Right cardiac atrium (tissue), 5 donors: ENCODE results near the gene SP100. TPM values are rescaled to one million over a fixed set of nuclear protein-coding genes. Genes with fewer than 3 reads are reported as not detected.

Experiments used
- ATAC-seq, 2 donors: fragments of 200-7000 bp; cut with Tn5 transposase; one replicate each; pipeline versions ENCODE4 v1.8.0 to v1.9.1; 2020; ENCODE audit warnings: moderate library complexity in 2 of 2, mild to moderate bottlenecking in 1 of 2
- DNase-seq, 3 donors: peaks; one replicate each; pipeline ENCODE4 v3.0.0-alpha.2; 2020
- H3K27ac ChIP-seq: one replicate; pipeline ENCODE4 v1.5.1; 2013; ENCODE audit warnings: mild to moderate bottlenecking, low read length, control low read depth, moderate library complexity
- H3K27me3 ChIP-seq: one replicate; pipeline ENCODE4 v1.6.1; 2013; ENCODE audit not compliant: control insufficient read depth, insufficient read depth
- H3K4me1 ChIP-seq: one replicate; pipeline ENCODE4 v1.6.1; 2013; ENCODE audit warnings: low read length; ENCODE audit not compliant: control insufficient read depth, insufficient read depth
- H3K4me3 ChIP-seq: one replicate; pipeline ENCODE4 v1.5.1; 2013; ENCODE audit warnings: low read length, control low read depth
- H3K9me3 ChIP-seq: one replicate; pipeline ENCODE4 v1.6.1; 2013; ENCODE audit warnings: low read length; ENCODE audit not compliant: control insufficient read depth
- WGBS: extraction: QIAGEN DNeasy Blood & Tissue Kit; methylation state at CpG from one replicate; pipeline ENCODE4 v1.1.7; 2013; 5-methylcytosine and 5-hydroxymethylcytosine counted together
- intact Hi-C, 4 donors: fragments of 100-400 bp; cut with DNase I; formaldehyde crosslinking; loops; one replicate each; pipeline versions ENCODE4 v1.11.0 to v1.14.0; 2022 to 2023
- polyA plus RNA-seq: library from polyadenylated mRNA; stranded (reverse); fragments of 200-250 nt; gene quantifications from one replicate; pipeline ENCODE4 v1.2.3, GENCODE V29; 2013
- total RNA-seq, 4 donors: library from RNA; stranded (reverse); fragmentation: NEBNext Ultra II Directional; extraction: Animal tissue kit (Norgen Biotek cat#: 25700); gene quantifications; one replicate each; pipeline ENCODE4 v1.2.1, GENCODE V29; 2021
- donor health status: healthy with polysubstance abuse.
- donor health status: DM: no; HTN: yes; CAD: no.
- donor health status: DM: no; HTN: no; CAD: no.
- donor health status: DM: no; HTN: yes; CAD: no; lungs with severe emphysema.
- donor health status: DM: yes; HTN: yes; CAD: no.

Gene SP100
- total and polyA plus RNA-seq, 5 donors = 64.5 to 88.3 (median 72.1) TPM

- no peak for ATAC-seq
- Histone ChIP-seq H3K9me3 (no peaks in the 10 kb centered on the region), H3K27me3 (no peaks in the 10 kb centered on the region), H3K4me1 (no peaks in the 10 kb centered on the region), H3K4me3 (no peak overlapping the region), H3K27ac (no peak overlapping the region)
- 95% methylated on average over 7 of the region's 7 CpGs for WGBS
- no peak for DNase-seq
- intact Hi-C loops = no loop called here
These were observed 86.6 kb downstream of the SP100 start for GRCh38 chr2:230502593-230502992.

DNA sequence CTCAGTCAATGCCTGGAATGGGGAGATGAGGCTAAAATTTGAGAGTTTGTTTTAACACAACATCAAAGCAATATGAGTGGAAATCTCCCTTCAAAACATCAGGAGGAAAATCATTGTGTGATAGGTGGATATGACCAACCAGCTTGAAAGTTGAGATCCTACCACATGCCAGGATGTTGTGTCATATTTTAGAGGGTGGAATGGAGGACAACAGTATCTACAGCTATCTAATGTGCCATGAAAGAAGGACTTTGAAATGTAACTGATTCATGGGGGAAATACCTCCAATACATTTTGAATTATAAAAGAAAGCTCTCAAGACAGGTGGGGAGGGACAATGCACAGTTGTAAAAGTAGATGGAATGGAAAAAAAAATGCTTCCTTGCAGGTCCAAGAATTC, 87.8 kb downstream of the SP100 start:
- Histone ChIP-seq H3K27ac (no peak overlapping the region), H3K4me1 (no peaks in the 10 kb centered on the region), H3K4me3 (no peak overlapping the region), H3K27me3 (no peaks in the 10 kb centered on the region), H3K9me3 (no peaks in the 10 kb centered on the region)
- intact Hi-C loops = no loop called here
- DNase-seq (no peak), ATAC-seq (no peak)

GRCh38 chr2:230505162-230505561, 89.2 kb downstream of the SP100 start:
- Histone ChIP-seq H3K27ac (no peak overlapping the region), H3K27me3 (no peaks in the 10 kb centered on the region), H3K4me1 (no peaks in the 10 kb centered on the region), H3K9me3 (no peaks in the 10 kb centered on the region), H3K4me3 (no peak overlapping the region)
- 97% methylated on average over 2 of the region's 2 CpGs for WGBS
- no peak for ATAC-seq
- intact Hi-C loops = no loop called here
- no peak for DNase-seq

- 80% methylated on average over 4 of the region's 4 CpGs for WGBS
- Histone ChIP-seq H3K9me3 (no peaks in the 10 kb centered on the region), H3K27me3 (no peaks in the 10 kb centered on the region), H3K27ac (no peak overlapping the region), H3K4me3 (no peak overlapping the region), H3K4me1 (no peaks in the 10 kb centered on the region)
- DNase-seq = no peak
- ATAC-seq = no peak
- intact Hi-C loops = no loop called here
These were observed 97.2 kb downstream of the SP100 start for GRCh38 chr2:230512955-230513748.

DNA sequence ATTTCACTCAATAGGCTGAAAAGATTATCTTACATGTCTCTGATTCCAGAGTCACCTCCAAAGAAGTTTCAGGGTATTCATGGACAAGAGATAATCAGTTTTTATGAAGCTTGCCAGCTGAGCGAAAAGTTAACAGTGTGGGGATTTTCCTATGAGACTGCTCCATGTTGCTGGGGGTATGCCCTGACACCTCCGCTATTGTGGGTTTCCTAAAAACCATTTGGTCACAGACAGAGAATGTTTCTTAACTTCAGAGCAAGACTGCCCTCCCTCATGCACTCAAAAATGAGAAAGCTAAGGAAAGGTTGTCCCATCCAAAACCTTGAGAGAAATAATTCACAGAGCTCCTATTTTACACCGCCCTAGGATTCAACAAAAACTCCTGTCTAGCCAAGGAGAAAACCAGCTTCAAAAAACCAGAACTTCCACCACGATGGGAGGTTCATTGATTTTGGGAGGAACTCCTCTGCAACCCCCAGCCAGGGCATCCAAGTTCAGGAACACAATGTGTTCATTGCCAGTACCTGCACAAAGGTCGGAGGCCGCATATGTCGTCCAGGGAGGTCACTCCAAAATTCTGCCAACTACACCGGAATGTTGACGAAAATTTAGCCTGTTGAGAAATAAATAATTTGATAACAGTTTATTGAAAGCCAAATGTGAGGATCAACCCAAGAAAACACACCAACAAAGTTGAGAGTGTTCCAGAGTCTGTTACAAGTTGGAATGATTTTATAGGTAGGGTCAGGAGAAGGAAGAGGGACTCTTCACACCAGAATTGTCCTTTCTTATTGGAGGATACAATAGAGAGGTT, 104.3 kb downstream of the SP100 start:
- H3K27ac ChIP-seq = no peak overlapping the region
- H3K9me3 ChIP-seq = no peaks in the 10 kb centered on the region
- ATAC-seq (no peak), DNase-seq (no peak)
- no peaks in the 10 kb centered on the region for H3K27me3 ChIP-seq
- intact Hi-C loops = no loop called here
- no peaks in the 10 kb centered on the region for H3K4me1 ChIP-seq
- no peak overlapping the region for H3K4me3 ChIP-seq
- WGBS = 83% methylated on average over 9 of the region's 9 CpGs

DNA sequence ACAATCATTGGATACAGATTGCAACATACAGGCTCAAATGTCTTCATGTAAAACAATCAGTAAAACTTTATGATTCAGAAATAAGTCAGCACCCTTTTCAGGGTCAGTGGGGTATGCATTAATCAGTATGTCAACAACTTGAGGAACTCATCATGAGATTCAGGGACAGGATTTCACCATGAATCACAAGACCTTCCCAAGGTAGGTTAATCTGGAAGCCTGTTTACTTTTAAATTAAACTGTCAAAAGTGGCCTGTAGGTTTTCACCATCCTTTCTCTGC, 104.8 kb downstream of the SP100 start:
- H3K4me3 ChIP-seq = no peak overlapping the region
- H3K27ac ChIP-seq = no peak overlapping the region
- DNase-seq = no peak
- no peaks in the 10 kb centered on the region for H3K9me3 ChIP-seq
- no peaks in the 10 kb centered on the region for H3K27me3 ChIP-seq
- H3K4me1 ChIP-seq = no peaks in the 10 kb centered on the region
- no peak for ATAC-seq
- intact Hi-C loops = no loop called here

DNA sequence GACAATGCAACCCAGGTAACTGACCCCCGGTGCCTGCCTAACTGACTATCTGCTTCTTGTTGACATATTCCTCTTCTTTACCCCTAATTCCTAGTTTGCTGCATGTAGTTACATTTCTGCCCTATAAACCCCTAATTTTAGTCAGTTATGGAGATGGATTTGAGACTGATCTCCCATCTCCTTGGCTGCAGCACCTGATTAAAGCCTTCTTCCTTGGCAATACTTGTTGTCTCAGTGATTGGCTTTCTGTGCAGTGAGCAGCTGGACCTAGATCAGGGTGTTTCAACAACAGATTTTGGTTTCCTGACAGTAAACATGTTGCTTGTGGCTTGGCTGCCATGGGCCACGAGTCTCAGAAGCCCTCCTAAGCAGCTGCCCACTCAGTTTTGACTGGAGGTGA, 105.4 kb downstream of the SP100 start:
- ATAC-seq (no peak), DNase-seq (no peak)
- intact Hi-C loops = no loop called here
- 86% methylated on average over 2 of the region's 2 CpGs for WGBS
- no peak overlapping the region for H3K4me3 ChIP-seq
- no peaks in the 10 kb centered on the region for H3K4me1 ChIP-seq
- H3K27me3 ChIP-seq = no peaks in the 10 kb centered on the region
- no peaks in the 10 kb centered on the region for H3K9me3 ChIP-seq
- H3K27ac ChIP-seq = no peak overlapping the region

DNA sequence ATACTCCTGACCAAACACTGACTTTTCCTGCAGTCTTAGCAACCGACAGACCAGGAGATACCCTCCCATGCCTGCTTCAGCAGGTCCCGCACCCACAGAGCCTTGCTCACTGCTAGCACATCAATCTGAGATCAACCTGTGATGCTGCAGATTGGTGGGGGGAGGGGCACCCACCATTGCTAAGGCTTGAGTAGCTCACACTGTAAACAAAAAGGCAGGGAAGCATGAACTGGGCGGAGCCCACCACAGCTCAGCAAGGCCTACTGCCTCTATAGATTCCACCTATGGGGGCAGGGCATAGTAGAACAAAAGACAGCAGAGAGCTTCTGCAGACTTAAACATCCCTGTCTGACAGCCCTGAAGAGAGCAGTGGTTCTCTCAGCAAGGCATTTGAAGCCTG, 109.7 kb downstream of the SP100 start:
- intact Hi-C loops = no loop called here
- WGBS = 96% methylated on average over 3 of the region's 3 CpGs
- no peaks in the 10 kb centered on the region for H3K4me1 ChIP-seq
- no peaks in the 10 kb centered on the region for H3K27me3 ChIP-seq
- no peak overlapping the region for H3K27ac ChIP-seq
- no peak overlapping the region for H3K4me3 ChIP-seq
- no peaks in the 10 kb centered on the region for H3K9me3 ChIP-seq
- DNase-seq (no peak), ATAC-seq (no peak)

DNA sequence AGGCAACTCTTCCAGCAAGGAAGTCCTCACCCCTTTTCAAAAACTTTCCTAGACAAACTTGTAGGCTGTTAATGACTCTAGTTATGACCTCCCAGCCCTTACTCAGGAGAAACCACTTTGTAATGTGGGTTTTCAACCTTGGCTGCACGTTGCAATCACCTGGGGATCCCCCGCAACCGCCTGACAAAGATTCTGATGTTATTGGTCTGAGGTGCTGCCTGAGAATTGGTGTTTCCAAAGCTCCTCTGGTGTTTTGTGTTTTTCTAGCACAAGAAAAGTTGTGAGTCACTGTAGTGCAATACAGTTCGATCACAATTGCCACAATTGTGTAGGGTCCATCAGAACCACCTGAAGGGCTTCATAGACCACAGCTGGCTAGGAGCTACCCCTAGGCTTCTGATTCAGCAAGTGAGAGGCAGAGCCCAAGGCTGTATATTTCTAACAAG, 121.6 kb downstream of the SP100 start:
- Histone ChIP-seq H3K4me1 (no peaks in the 10 kb centered on the region), H3K27ac (no peak overlapping the region), H3K4me3 (no peak overlapping the region), H3K27me3 (no peaks in the 10 kb centered on the region), H3K9me3 (no peaks in the 10 kb centered on the region)
- WGBS = 88% methylated on average over 4 of the region's 4 CpGs
- intact Hi-C loops = no loop called here
- DNase-seq (no peak), ATAC-seq (no peak)

- Histone ChIP-seq H3K4me3 (no peak overlapping the region), H3K4me1 (no peaks in the 10 kb centered on the region), H3K27ac (no peak overlapping the region), H3K27me3 (no peaks in the 10 kb centered on the region), H3K9me3 (no peaks in the 10 kb centered on the region)
- DNase-seq (no peak), ATAC-seq (no peak)
- intact Hi-C loops = no loop called here
- 90% methylated on average over 1 of the region's 1 CpG for WGBS
These were observed 124.3 kb downstream of the SP100 start for GRCh38 chr2:230540332-230540731.

- DNase-seq = no peak
- no peak for ATAC-seq
- H3K4me3 ChIP-seq = no peak overlapping the region
- no peaks in the 10 kb centered on the region for H3K9me3 ChIP-seq
- 72% methylated on average over 3 of the region's 3 CpGs for WGBS
- intact Hi-C loops = no loop called here
- H3K27ac ChIP-seq = no peak overlapping the region
- H3K4me1 ChIP-seq = no peaks in the 10 kb centered on the region
- H3K27me3 ChIP-seq = no peaks in the 10 kb centered on the region
These were observed 126.0 kb downstream of the SP100 start for GRCh38 chr2:230541934-230542380.
